Activated T-cell treated with anti-CD3 and anti-CD28 coated beads, Interleukin-2, amount 50 U/mL, for 4 hours (primary cell): ENCODE data around the gene TNFAIP2. TPM values are rescaled to one million over a fixed set of nuclear protein-coding genes. Genes with fewer than 3 reads are reported as not detected.
"Not testable (repeated sequence)": the region's sequence is repeated elsewhere in the genome, so short reads cannot be mapped to it uniquely, and the experiment has no call there.

Experiments used
- ATAC-seq, 2 donors: fragments of 200-7000 bp; cut with Tn5 transposase; one replicate each; pipeline ENCODE4 v1.10.0; 2021
- DNase-seq: peaks from one replicate; pipeline ENCODE4 v3.0.0-alpha.2; 2020
- H3K27me3 Mint-ChIP-seq: one replicate; pipeline ENCODE4 v1.8.0; 2021; ENCODE audit warnings: low read depth, mixed read lengths
- H3K36me3 Mint-ChIP-seq: one replicate; pipeline ENCODE4 v1.8.0; 2022; ENCODE audit warnings: mixed read lengths; ENCODE audit not compliant: insufficient read depth
- H3K4me1 Mint-ChIP-seq: one replicate; pipeline ENCODE4 v1.8.0; 2021; ENCODE audit warnings: low read depth, mixed read lengths
- H3K4me3 Mint-ChIP-seq: one replicate; pipeline ENCODE4 v1.8.0; 2021; ENCODE audit warnings: mild to moderate bottlenecking, moderate library complexity, mixed read lengths
- H3K9me3 Mint-ChIP-seq: one replicate; pipeline ENCODE4 v1.8.0; 2021; ENCODE audit warnings: mixed read lengths
- total RNA-seq, 3 donors: library from RNA; stranded (reverse); gene quantifications; one replicate each; pipeline ENCODE4 v1.2.1, GENCODE V29; 2021

The TNFAIP2 gene
- total RNA-seq, 3 donors from 2014 or later: 1.4 to 10.4 (median 6.4) TPM

GRCh38 chr14:103109535-103110441, 13.5 kb upstream of the TNFAIP2 start:
- Mint-ChIP-seq H3K36me3 (no peaks in the 10 kb centered on the region), H3K9me3 (no peaks in the 10 kb centered on the region), H3K4me3 (no peak overlapping the region), H3K4me1 (peaks cover 11% of the 10 kb centered on the region), H3K27me3 (peaks cover 35% of the 10 kb centered on the region)
- no peak for DNase-seq
- ATAC-seq: no peak

- H3K27me3 Mint-ChIP-seq: peaks cover 25% of the 10 kb centered on the region
- no peak overlapping the region for H3K4me3 Mint-ChIP-seq
- DNase-seq (no peak), ATAC-seq (no peak)
- peaks cover 8% of the 10 kb centered on the region for H3K4me1 Mint-ChIP-seq
- H3K9me3 Mint-ChIP-seq: no peaks in the 10 kb centered on the region
- H3K36me3 Mint-ChIP-seq: no peaks in the 10 kb centered on the region
Measured at GRCh38 chr14:103110681-103111231, 12.5 kb upstream of the TNFAIP2 start.

GRCh38 chr14:103111232-103111868, 11.9 kb upstream of the TNFAIP2 start:
- DNase-seq (no peak), ATAC-seq (no peak)
- Mint-ChIP-seq H3K9me3 (no peaks in the 10 kb centered on the region), H3K4me3 (no peak overlapping the region), H3K4me1 (peaks cover 7% of the 10 kb centered on the region), H3K27me3 (peaks cover 20% of the 10 kb centered on the region), H3K36me3 (no peaks in the 10 kb centered on the region)

GRCh38 chr14:103112400-103113243, 10.6 kb upstream of the TNFAIP2 start:
- Mint-ChIP-seq H3K4me1 (peaks cover 7% of the 10 kb centered on the region), H3K27me3 (peaks cover 18% of the 10 kb centered on the region), H3K4me3 (no peak overlapping the region), H3K9me3 (no peaks in the 10 kb centered on the region), H3K36me3 (no peaks in the 10 kb centered on the region)
- DNase-seq (no peak), ATAC-seq (no peak)

- no peak for ATAC-seq
- Mint-ChIP-seq H3K4me3 (no peak overlapping the region), H3K36me3 (no peaks in the 10 kb centered on the region), H3K9me3 (no peaks in the 10 kb centered on the region), H3K4me1 (peaks cover 7% of the 10 kb centered on the region), H3K27me3 (peaks cover 14% of the 10 kb centered on the region)
- no peak for DNase-seq
Measured at GRCh38 chr14:103113303-103113702, 10.0 kb upstream of the TNFAIP2 start.

GRCh38 chr14:103113774-103114173, 9.5 kb upstream of the TNFAIP2 start:
- no peaks in the 10 kb centered on the region for H3K9me3 Mint-ChIP-seq
- peaks cover 7% of the 10 kb centered on the region for H3K4me1 Mint-ChIP-seq
- H3K36me3 Mint-ChIP-seq: no peaks in the 10 kb centered on the region
- DNase-seq (no peak), ATAC-seq (no peak)
- H3K27me3 Mint-ChIP-seq: peaks cover 13% of the 10 kb centered on the region
- no peak overlapping the region for H3K4me3 Mint-ChIP-seq

GRCh38 chr14:103115086-103115679, 8.1 kb upstream of the TNFAIP2 start:
- H3K27me3 Mint-ChIP-seq: peaks cover 20% of the 10 kb centered on the region
- H3K4me3 Mint-ChIP-seq: peak overlapping the region; percentile 30
- not testable (repeated sequence) for H3K9me3 Mint-ChIP-seq, H3K36me3 Mint-ChIP-seq, H3K4me1 Mint-ChIP-seq, DNase-seq, ATAC-seq

GRCh38 chr14:103115845-103116572, 7.3 kb upstream of the TNFAIP2 start:
- DNase-seq (no peak), ATAC-seq (no peak)
- H3K4me1 Mint-ChIP-seq: peaks cover 7% of the 10 kb centered on the region
- peaks cover 19% of the 10 kb centered on the region for H3K27me3 Mint-ChIP-seq
- H3K36me3 Mint-ChIP-seq: no peaks in the 10 kb centered on the region
- H3K4me3 Mint-ChIP-seq: no peak overlapping the region
- no peaks in the 10 kb centered on the region for H3K9me3 Mint-ChIP-seq

GRCh38 chr14:103116636-103117035, 6.6 kb upstream of the TNFAIP2 start:
- Mint-ChIP-seq H3K4me1 (peaks cover 7% of the 10 kb centered on the region), H3K36me3 (no peaks in the 10 kb centered on the region), H3K4me3 (no peak overlapping the region), H3K27me3 (peaks cover 20% of the 10 kb centered on the region), H3K9me3 (no peaks in the 10 kb centered on the region)
- no peak for ATAC-seq
- DNase-seq: no peak

GRCh38 chr14:103117499-103117898, 5.8 kb upstream of the TNFAIP2 start:
- H3K36me3 Mint-ChIP-seq, H3K4me3 Mint-ChIP-seq, H3K4me1 Mint-ChIP-seq, DNase-seq, H3K9me3 Mint-ChIP-seq, ATAC-seq: not testable (repeated sequence)
- peaks cover 22% of the 10 kb centered on the region for H3K27me3 Mint-ChIP-seq

GRCh38 chr14:103118018-103118662, 5.1 kb upstream of the TNFAIP2 start:
- no peak for DNase-seq
- Mint-ChIP-seq H3K4me3 (no peak overlapping the region), H3K36me3 (no peaks in the 10 kb centered on the region)

GRCh38 chr14:103118663-103119404, 4.4 kb upstream of the TNFAIP2 start:
- DNase-seq (no peak), ATAC-seq (no peak)
- Mint-ChIP-seq H3K4me1 (peaks cover 7% of the 10 kb centered on the region), H3K4me3 (no peak overlapping the region), H3K9me3 (no peaks in the 10 kb centered on the region), H3K27me3 (peaks cover 24% of the 10 kb centered on the region), H3K36me3 (no peaks in the 10 kb centered on the region)

More at GRCh38 chr14:103118018-103118662, 5.1 kb upstream of the TNFAIP2 start:
- H3K4me1 Mint-ChIP-seq: peaks cover 7% of the 10 kb centered on the region
- peaks cover 22% of the 10 kb centered on the region for H3K27me3 Mint-ChIP-seq
- no peaks in the 10 kb centered on the region for H3K9me3 Mint-ChIP-seq
- ATAC-seq: no peak
